ENCODE data around the gene PTBP1.

PTBP1 gene

GRCh38 chr19:772063-772462, 25.2 kb upstream of the PTBP1 start:
- DNase-seq (ENCODE audit: low read depth): no peak
- TF ChIP-seq CTCF (IDR thresholded peaks at IDR 0.05; ENCODE audit: insufficient read depth, low read depth, low read length, missing control alignments): no peak

GRCh38 chr19:772730-773436, 24.4 kb upstream of the PTBP1 start:
- no peak for DNase-seq (ENCODE audit: low read depth)
- no peak for TF ChIP-seq CTCF (IDR thresholded peaks at IDR 0.05; ENCODE audit: insufficient read depth, low read depth, low read length, missing control alignments)
- no peak overlapping the region for H3K4me3 ChIP-seq (ENCODE audit: low read depth, low read length)

More at GRCh38 chr19:772063-772462, 25.2 kb upstream of the PTBP1 start:
- no peak overlapping the region for H3K4me3 ChIP-seq (ENCODE audit: low read depth, low read length)

GRCh38 chr19:776549-776948, 20.7 kb upstream of the PTBP1 start:
- no peak overlapping the region for H3K4me3 ChIP-seq (ENCODE audit: low read depth, low read length)
- DNase-seq (ENCODE audit: low read depth): no peak
- TF ChIP-seq CTCF (IDR thresholded peaks at IDR 0.05; ENCODE audit: insufficient read depth, low read depth, low read length, missing control alignments): no peak

DNA sequence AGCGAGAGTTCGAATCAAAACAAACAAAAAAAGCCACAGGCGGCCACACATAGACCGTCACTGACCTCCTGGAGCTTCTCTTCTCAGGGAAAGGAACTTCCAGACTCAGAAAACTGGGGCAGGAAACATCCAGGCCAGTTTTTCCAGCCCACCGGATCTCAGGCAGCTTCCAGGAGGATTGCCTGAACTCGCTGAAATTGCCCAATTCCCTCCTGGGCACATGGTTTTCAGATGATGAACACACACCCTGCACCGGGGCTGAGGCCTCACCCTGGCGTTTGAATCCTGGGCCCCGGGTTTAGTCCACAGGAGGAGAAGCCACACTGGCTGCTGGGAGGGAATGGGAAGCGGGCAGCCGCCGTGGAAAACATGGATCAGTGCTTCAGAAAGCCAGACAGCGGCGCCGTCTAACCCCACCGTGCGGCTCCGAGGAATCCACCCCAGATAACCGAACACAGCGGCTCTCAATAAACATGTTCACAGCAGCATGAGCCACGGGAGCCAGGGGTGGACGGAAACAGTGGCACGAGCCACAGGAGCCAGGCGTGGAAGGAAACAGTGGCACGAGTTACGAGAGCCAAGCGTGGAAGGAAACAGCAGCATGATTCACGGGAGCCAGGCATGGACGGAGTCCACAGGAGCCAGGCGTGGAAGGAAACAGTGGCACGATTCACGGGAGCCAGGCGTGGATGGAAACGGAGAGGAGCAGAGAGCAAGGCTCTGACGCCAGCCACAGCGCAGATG, 18.2 kb upstream of the PTBP1 start:
- TF ChIP-seq CTCF (IDR thresholded peaks at IDR 0.05; ENCODE audit: insufficient read depth, low read depth, low read length, missing control alignments): no peak
- no peak overlapping the region for H3K4me3 ChIP-seq (ENCODE audit: low read depth, low read length)
- no peak for DNase-seq (ENCODE audit: low read depth)

DNA sequence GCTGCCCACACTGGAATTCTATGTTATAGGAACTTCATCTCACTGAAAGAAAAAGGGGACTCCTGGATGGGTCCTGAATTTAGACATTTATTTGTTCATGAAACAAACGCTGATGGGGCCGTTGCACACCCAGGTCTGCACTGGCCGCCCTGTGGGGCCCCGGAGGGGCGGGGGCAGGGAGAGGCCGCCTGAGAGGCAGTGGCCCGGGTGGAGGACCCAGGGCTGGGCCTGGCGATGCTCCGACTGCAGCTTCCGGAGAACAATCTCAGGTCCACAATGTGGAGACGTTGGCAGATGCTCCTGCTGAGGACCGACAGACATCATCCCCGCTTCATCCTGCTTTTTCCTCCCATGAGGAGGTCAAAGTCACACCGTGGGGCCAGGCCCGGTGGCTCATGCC, 16.3 kb upstream of the PTBP1 start:
- no peak for DNase-seq (ENCODE audit: low read depth)
- no peak overlapping the region for H3K4me3 ChIP-seq (ENCODE audit: low read depth, low read length)
- TF ChIP-seq CTCF (IDR thresholded peaks at IDR 0.05; ENCODE audit: insufficient read depth, low read depth, low read length, missing control alignments): no peak

DNA sequence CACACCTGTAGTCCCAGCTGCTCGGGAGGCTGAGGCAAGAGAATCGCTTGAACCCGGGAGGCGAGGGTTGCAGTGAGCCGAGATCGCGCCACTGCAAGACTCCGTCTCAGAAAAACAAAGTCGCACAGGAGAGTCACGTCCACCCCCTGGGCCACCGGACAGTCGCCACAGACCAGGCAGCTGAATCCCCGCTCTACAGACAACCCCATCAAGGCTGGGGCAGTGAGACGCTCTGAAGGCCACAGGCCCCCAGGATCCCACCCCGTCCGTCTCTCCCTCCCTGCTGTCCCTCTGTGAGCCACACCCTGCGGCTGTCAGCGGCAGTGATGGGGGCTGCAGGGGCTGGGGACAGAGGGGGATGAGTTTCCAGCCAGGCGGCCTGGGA, 15.5 kb upstream of the PTBP1 start:
- no peak overlapping the region for H3K4me3 ChIP-seq (ENCODE audit: low read depth, low read length)
- no peak for TF ChIP-seq CTCF (IDR thresholded peaks at IDR 0.05; ENCODE audit: insufficient read depth, low read depth, low read length, missing control alignments)
- DNase-seq (ENCODE audit: low read depth): no peak
